WTC11 (cell line): Measurements from ENCODE around the gene CD101. TPM values are rescaled to one million over a fixed set of nuclear protein-coding genes. Genes with fewer than 3 reads are reported as not detected.

Experiments used
- ATAC-seq: fragments of 200-7000 bp; cut with Tn5 transposase; 2 replicates; pipeline ENCODE4 v1.10.0; 2021; ENCODE audit warnings: mild to moderate bottlenecking, moderate library complexity
- CTCF ChIA-PET: fragments of 300-600 bp; sonication (Branson Sonifier 250); formaldehyde crosslinking; loops from one replicate; lab custom pipeline; 2021; ENCODE audit warnings: antibody characterized with exemption; lab: Charles Lee
- POLR2A ChIA-PET: fragments of 350-600 bp; sonication (Branson Sonifier 250); formaldehyde crosslinking; loops from one replicate; lab custom pipeline; 2021; ENCODE audit warnings: antibody characterized with exemption; lab: Charles Lee
- DNase-seq: peaks from one replicate; pipeline ENCODE4 v3.0.0; 2021; ENCODE audit warnings: low spot score
- H3K27ac Mint-ChIP-seq: 2 replicates; pipeline ENCODE4 v1.8.0; 2021; ENCODE audit warnings: mixed read lengths
- H3K27me3 Mint-ChIP-seq: 2 replicates; pipeline ENCODE4 v1.8.0; 2021; ENCODE audit warnings: low read depth, mild to moderate bottlenecking, moderate library complexity, mixed read lengths
- H3K36me3 Mint-ChIP-seq: 2 replicates; pipeline ENCODE4 v1.8.0; 2021; ENCODE audit warnings: mixed read lengths
- H3K4me1 Mint-ChIP-seq: 2 replicates; pipeline ENCODE4 v1.8.0; 2022; ENCODE audit warnings: mixed read lengths
- H3K4me3 Mint-ChIP-seq: 2 replicates; pipeline ENCODE4 v1.8.0; 2021; ENCODE audit warnings: mild to moderate bottlenecking, moderate library complexity, mixed read lengths
- H3K9me3 Mint-ChIP-seq: 2 replicates; pipeline ENCODE4 v1.8.0; 2021; ENCODE audit warnings: mixed read lengths
- AFF4 ChIP-seq: sonication (generic); formaldehyde crosslinking; IDR thresholded peaks from 2 replicates; pipeline ENCODE4 v1.8.1; 2023; ENCODE audit warnings: mild to moderate bottlenecking, missing genetic modification reagents, borderline replicate concordance
- ATF1 ChIP-seq: sonication (generic); formaldehyde crosslinking; IDR thresholded peaks from 2 replicates; pipeline ENCODE4 v1.8.1; 2023; ENCODE audit warnings: mild to moderate bottlenecking, moderate library complexity, missing genetic modification reagents
- CREM ChIP-seq: sonication (generic); formaldehyde crosslinking; IDR thresholded peaks from 2 replicates; pipeline ENCODE4 v1.8.1; 2022; ENCODE audit warnings: mild to moderate bottlenecking, missing genetic modification reagents, moderate library complexity
- ELF4 ChIP-seq: sonication (generic); formaldehyde crosslinking; IDR thresholded peaks from 2 replicates; pipeline ENCODE4 v1.8.1; 2022; ENCODE audit warnings: low read depth, mild to moderate bottlenecking, moderate library complexity, missing genetic modification reagents
- GABPB1 ChIP-seq: sonication (generic); formaldehyde crosslinking; IDR thresholded peaks from 2 replicates; pipeline ENCODE4 v1.8.1; 2023; ENCODE audit warnings: mild to moderate bottlenecking, missing genetic modification reagents
- HMGA2 ChIP-seq: fragments of 250-450 bp; sonication (Bioruptor Pico); IDR thresholded peaks from 2 replicates; pipeline ENCODE4 v1.4.0; 2021; ENCODE audit warnings: mild to moderate bottlenecking, moderate library complexity
- JAZF1 ChIP-seq: fragments of 250-450 bp; sonication (Bioruptor Pico); IDR thresholded peaks from 2 replicates; pipeline ENCODE4 v1.9.0; 2021; ENCODE audit warnings: moderate library complexity, mild to moderate bottlenecking, inconsistent platforms
- RELA ChIP-seq: sonication (generic); formaldehyde crosslinking; IDR thresholded peaks from 2 replicates; pipeline ENCODE4 v1.8.1; 2022; ENCODE audit warnings: missing genetic modification reagents, mild to moderate bottlenecking, borderline replicate concordance
- ZMAT4 ChIP-seq: fragments of 250-450 bp; sonication (Bioruptor Pico); IDR thresholded peaks from 2 replicates; pipeline ENCODE4 v1.9.0; 2021; ENCODE audit warnings: mild to moderate bottlenecking
- ZNF263 ChIP-seq: sonication (generic); formaldehyde crosslinking; IDR thresholded peaks from 2 replicates; pipeline ENCODE4 v1.8.1; 2022; ENCODE audit warnings: low read depth, mild to moderate bottlenecking, moderate library complexity, missing genetic modification reagents
- ZNF317 ChIP-seq: sonication (generic); formaldehyde crosslinking; IDR thresholded peaks from 2 replicates; pipeline ENCODE4 v1.8.1; 2023; ENCODE audit warnings: low read depth, mild to moderate bottlenecking, moderate library complexity, missing genetic modification reagents, borderline replicate concordance
- ZNF416 ChIP-seq: fragments of 250-450 bp; sonication (Bioruptor Pico); IDR thresholded peaks from 2 replicates; pipeline ENCODE4 v1.9.0; 2021; ENCODE audit warnings: mild to moderate bottlenecking, inconsistent platforms
- ZNF671 ChIP-seq: fragments of 250-450 bp; sonication (Bioruptor Pico); IDR thresholded peaks from 2 replicates; pipeline ENCODE4 v1.8.0; 2021; ENCODE audit warnings: mild to moderate bottlenecking
- total RNA-seq: library from RNA; stranded (reverse); gene quantifications from 3 replicates; pipeline ENCODE4 v1.2.3, GENCODE V29; 2021
- TF ChIP-seq, protein P1 (sequence below): fragments of 250-450 bp; sonication (Bioruptor Pico); IDR thresholded peaks from 2 replicates; pipeline ENCODE4 v1.9.0; 2021; ENCODE audit warnings: moderate library complexity, mild to moderate bottlenecking, inconsistent platforms, borderline replicate concordance
- TF ChIP-seq, protein P2 (sequence below): sonication (generic); formaldehyde crosslinking; IDR thresholded peaks from 2 replicates; pipeline ENCODE4 v1.8.0; 2022; ENCODE audit warnings: mild to moderate bottlenecking, missing genetic modification reagents
- TF ChIP-seq, protein P3 (sequence below): sonication (generic); formaldehyde crosslinking; IDR thresholded peaks from 2 replicates; pipeline ENCODE4 v1.8.0; 2023; ENCODE audit warnings: mild to moderate bottlenecking, missing genetic modification reagents
- TF ChIP-seq, protein P4 (sequence below): sonication (generic); formaldehyde crosslinking; IDR thresholded peaks from 2 replicates; pipeline ENCODE4 v1.8.1; 2023; ENCODE audit warnings: mild to moderate bottlenecking, missing genetic modification reagents, moderate library complexity

The CD101 gene
- total RNA-seq, 1 experiment from 2014 or later: 1.4 TPM

DNA sequence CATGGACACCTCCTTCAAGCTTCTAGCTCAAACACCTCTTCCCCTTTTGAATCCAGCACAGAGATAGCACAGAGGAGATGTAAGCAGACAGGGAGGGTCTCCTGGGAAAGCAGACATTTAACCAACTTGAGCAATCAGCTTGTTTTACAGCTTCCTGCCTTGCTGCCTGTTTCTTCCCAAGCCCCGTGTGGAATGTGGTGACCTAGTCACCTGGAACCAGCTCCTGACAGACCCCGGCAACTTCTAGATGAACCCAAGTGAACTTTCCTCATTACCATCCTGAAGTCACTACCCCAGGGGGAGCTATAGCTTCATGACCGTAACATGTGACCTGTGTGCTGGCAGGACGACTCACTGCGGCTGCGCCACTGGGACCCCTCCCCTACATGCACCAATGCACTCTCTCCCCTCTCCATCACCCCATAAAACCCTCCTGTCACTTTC, 34.5 kb downstream of the CD101 start:
- Mint-ChIP-seq H3K27ac (no peak overlapping the region), H3K4me3 (no peak overlapping the region), H3K27me3 (peaks cover 4% of the 10 kb centered on the region), H3K36me3 (no peaks in the 10 kb centered on the region), H3K9me3 (no peaks in the 10 kb centered on the region), H3K4me1 (peaks cover 25% of the 10 kb centered on the region)
- ChIA-PET POLR2A (interaction anchor here (0.6 kb wide), 1 partner anchor 419 kb away, joined by 3 read pairs; no protein-coding TSS in a partner anchor), CTCF (interaction anchor here (1.1 to 1.2 kb wide), 2 partner anchors 298 to 461 kb away, joined by 3 to 4 read pairs; no protein-coding TSS in a partner anchor)
- ATAC-seq (peak; percentile 84), DNase-seq (no peak)
- TF ChIP-seq ZNF416 (CRISPR knock-in tag) (no peak), ZNF671 (CRISPR knock-in tag) (no peak), ELF4 (no peak), ZNF263 (CRISPR knock-in tag) (no peak), ZNF317 (CRISPR knock-in tag) (no peak), CREM (no peak), GABPB1 (CRISPR knock-in tag) (no peak), HMGA2 (CRISPR knock-in tag) (no peak), ZMAT4 (CRISPR knock-in tag) (no peak), RELA (CRISPR knock-in tag) (no peak), ATF1 (CRISPR knock-in tag) (no peak), AFF4 (no peak), JAZF1 (no peak)
- TF ChIP-seq, protein P1, sequence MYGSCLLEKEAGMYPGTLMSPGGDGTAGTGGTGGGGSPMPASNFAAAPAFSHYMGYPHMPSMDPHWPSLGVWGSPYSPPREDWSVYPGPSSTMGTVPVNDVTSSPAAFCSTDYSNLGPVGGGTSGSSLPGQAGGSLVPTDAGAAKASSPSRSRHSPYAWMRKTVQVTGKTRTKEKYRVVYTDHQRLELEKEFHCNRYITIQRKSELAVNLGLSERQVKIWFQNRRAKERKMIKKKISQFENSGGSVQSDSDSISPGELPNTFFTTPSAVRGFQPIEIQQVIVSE (CRISPR knock-in tag): no peak
- TF ChIP-seq, protein P2, sequence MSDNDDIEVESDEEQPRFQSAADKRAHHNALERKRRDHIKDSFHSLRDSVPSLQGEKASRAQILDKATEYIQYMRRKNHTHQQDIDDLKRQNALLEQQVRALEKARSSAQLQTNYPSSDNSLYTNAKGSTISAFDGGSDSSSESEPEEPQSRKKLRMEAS: no peak
- TF ChIP-seq, protein P3, sequence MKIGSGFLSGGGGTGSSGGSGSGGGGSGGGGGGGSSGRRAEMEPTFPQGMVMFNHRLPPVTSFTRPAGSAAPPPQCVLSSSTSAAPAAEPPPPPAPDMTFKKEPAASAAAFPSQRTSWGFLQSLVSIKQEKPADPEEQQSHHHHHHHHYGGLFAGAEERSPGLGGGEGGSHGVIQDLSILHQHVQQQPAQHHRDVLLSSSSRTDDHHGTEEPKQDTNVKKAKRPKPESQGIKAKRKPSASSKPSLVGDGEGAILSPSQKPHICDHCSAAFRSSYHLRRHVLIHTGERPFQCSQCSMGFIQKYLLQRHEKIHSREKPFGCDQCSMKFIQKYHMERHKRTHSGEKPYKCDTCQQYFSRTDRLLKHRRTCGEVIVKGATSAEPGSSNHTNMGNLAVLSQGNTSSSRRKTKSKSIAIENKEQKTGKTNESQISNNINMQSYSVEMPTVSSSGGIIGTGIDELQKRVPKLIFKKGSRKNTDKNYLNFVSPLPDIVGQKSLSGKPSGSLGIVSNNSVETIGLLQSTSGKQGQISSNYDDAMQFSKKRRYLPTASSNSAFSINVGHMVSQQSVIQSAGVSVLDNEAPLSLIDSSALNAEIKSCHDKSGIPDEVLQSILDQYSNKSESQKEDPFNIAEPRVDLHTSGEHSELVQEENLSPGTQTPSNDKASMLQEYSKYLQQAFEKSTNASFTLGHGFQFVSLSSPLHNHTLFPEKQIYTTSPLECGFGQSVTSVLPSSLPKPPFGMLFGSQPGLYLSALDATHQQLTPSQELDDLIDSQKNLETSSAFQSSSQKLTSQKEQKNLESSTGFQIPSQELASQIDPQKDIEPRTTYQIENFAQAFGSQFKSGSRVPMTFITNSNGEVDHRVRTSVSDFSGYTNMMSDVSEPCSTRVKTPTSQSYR (CRISPR knock-in tag): no peak
- TF ChIP-seq, protein P4, sequence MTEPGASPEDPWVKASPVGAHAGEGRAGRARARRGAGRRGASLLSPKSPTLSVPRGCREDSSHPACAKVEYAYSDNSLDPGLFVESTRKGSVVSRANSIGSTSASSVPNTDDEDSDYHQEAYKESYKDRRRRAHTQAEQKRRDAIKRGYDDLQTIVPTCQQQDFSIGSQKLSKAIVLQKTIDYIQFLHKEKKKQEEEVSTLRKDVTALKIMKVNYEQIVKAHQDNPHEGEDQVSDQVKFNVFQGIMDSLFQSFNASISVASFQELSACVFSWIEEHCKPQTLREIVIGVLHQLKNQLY: no peak

DNA sequence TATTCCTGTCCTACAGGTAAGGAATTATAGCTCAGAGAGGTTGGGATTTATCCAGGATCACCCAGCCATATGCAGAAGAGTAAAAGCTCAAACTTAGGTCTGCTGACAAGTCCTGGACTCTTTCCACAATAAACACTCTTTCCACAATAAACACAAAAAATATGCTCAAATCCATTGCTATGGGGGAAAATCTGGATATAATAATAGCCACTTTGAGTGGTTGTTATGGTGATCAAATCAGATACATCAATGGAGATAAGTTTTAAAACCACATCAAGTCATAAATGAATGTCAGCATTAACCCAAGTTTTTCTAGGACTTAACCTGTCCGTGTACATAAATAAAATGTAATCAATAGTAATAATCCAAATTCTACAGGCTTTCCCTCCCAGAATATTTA, 36.2 kb downstream of the CD101 start:
- Mint-ChIP-seq H3K36me3 (no peaks in the 10 kb centered on the region), H3K4me3 (no peak overlapping the region), H3K9me3 (no peaks in the 10 kb centered on the region), H3K27ac (no peak overlapping the region), H3K27me3 (peaks cover 4% of the 10 kb centered on the region), H3K4me1 (peaks cover 24% of the 10 kb centered on the region)
- no peak for TF ChIP-seq JAZF1
- ChIA-PET POLR2A (interaction anchor here (1.1 kb wide), 1 partner anchor 52 kb away, joined by 3 read pairs; no protein-coding TSS in a partner anchor), CTCF (no interaction called here)
- ATAC-seq (no peak), DNase-seq (no peak)
